Measurements from ENCODE around the gene ACADS. TPM values are rescaled to one million over a fixed set of nuclear protein-coding genes. Genes with fewer than 3 reads are reported as not detected.

ACADS gene
- total RNA-seq, 1 donor from 2014 or later = 58.5 TPM

GRCh38 chr12:120739821-120740613, 14.4 kb downstream of the ACADS start:
- H3K36me3 ChIP-seq = peaks cover 11 to 13% of the 10 kb centered on the region in 2 donors
- H3K4me1 ChIP-seq = no peaks in the 10 kb centered on the region
- H3K9me3 ChIP-seq = no peaks in the 10 kb centered on the region
- H3K4me3 ChIP-seq = no peak overlapping the region
- no peak for TF ChIP-seq CTCF (IDR thresholded peaks at IDR 0.05)
- H3K27ac ChIP-seq = no peak overlapping the region
- intact Hi-C loops (cut with DNase I) = no loop called here
- H3K27me3 ChIP-seq = no peaks in the 10 kb centered on the region
- DNase-seq (ENCODE audit: low spot score in 2 of 2) = no peak

- Histone ChIP-seq H3K9me3 (no peaks in the 10 kb centered on the region), H3K4me3 (no peak overlapping the region), H3K4me1 (no peaks in the 10 kb centered on the region), H3K36me3 (peaks cover 11 to 13% of the 10 kb centered on the region in 2 donors), H3K27me3 (no peaks in the 10 kb centered on the region), H3K27ac (no peak overlapping the region)
- TF ChIP-seq CTCF (IDR thresholded peaks at IDR 0.05) = no peak
- intact Hi-C loops (cut with DNase I) = no loop called here
- DNase-seq (ENCODE audit: low spot score in 2 of 2) = no peak
Measured at GRCh38 chr12:120740871-120741270, 15.2 kb downstream of the ACADS start.

GRCh38 chr12:120741476-120742421, 16.1 kb downstream of the ACADS start:
- Histone ChIP-seq H3K9me3 (no peaks in the 10 kb centered on the region), H3K27me3 (no peaks in the 10 kb centered on the region), H3K4me1 (no peaks in the 10 kb centered on the region), H3K36me3 (peaks cover 11 to 13% of the 10 kb centered on the region in 2 donors), H3K4me3 (no peak overlapping the region), H3K27ac (no peak overlapping the region)
- DNase-seq (ENCODE audit: low spot score in 2 of 2) = no peak
- intact Hi-C loops (cut with DNase I) = no loop called here
- TF ChIP-seq CTCF (IDR thresholded peaks at IDR 0.05) = no peak

GRCh38 chr12:120744922-120745493, 19.4 kb downstream of the ACADS start:
- no peak for DNase-seq (ENCODE audit: low spot score in 2 of 2)
- no peak overlapping the region for H3K4me3 ChIP-seq
- no peak for TF ChIP-seq CTCF (IDR thresholded peaks at IDR 0.05)
- no peaks in the 10 kb centered on the region for H3K36me3 ChIP-seq
- H3K27ac ChIP-seq = no peak overlapping the region
- intact Hi-C loops (cut with DNase I) = no loop called here
- H3K9me3 ChIP-seq = no peaks in the 10 kb centered on the region
- no peaks in the 10 kb centered on the region for H3K4me1 ChIP-seq
- no peaks in the 10 kb centered on the region for H3K27me3 ChIP-seq

GRCh38 chr12:120748242-120748641, 22.6 kb downstream of the ACADS start:
- intact Hi-C loops (cut with DNase I) = no loop called here
- Histone ChIP-seq H3K36me3 (no peaks in the 10 kb centered on the region), H3K27me3 (no peaks in the 10 kb centered on the region), H3K4me1 (no peaks in the 10 kb centered on the region), H3K27ac (no peak overlapping the region), H3K9me3 (no peaks in the 10 kb centered on the region), H3K4me3 (no peak overlapping the region)
- DNase-seq (ENCODE audit: low spot score in 2 of 2) = no peak
- TF ChIP-seq CTCF (IDR thresholded peaks at IDR 0.05) = no peak

Data from ascending aorta (tissue), 2 donors.